ENCODE data around the gene COL4A2. TPM values are rescaled to one million over a fixed set of nuclear protein-coding genes. Genes with fewer than 3 reads are reported as not detected.
"Not testable (repeated sequence)": the region's sequence is repeated elsewhere in the genome, so short reads cannot be mapped to it uniquely, and the experiment has no call there.

COL4A2 gene
- total RNA-seq, 4 donors from 2014 or later, result 75.1 to 322 (median 115) TPM

DNA sequence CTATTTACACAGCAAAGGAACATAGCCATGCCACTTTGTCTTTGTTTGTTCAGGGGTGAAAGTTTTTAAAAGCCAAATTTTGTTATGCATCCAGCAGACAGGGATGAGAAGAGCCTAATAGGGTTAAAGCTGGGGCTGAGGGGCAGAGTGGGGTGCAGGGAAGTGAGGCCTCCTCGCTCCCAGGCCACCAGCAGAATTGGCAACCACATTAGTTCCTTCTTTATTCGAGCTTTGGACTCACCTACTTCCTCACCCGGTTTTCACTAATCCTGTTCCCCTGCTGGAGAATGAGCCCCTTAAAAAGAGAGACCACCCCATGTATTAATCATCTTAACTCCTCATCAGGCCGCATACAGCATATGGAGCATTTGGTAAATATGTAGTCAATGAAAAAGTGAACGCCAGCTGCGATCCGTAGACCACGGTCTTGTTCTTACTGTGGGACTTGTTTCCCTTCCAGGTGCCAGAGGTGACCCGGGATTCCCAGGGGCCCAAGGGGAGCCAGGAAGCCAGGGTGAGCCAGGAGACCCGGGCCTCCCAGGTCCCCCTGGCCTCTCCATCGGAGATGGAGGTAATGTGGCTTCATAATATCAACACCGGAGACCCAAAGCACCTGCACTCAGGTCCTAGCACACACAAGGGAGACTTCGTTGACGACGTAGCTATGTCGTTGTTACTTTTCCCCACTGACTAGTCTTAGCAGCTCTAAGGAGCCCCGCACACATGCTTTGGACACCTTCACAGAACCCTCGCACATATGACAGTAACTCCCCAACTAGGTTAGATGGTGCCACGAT lies 142.3 kb downstream of the COL4A2 start:
- TF ChIP-seq, protein P1, sequence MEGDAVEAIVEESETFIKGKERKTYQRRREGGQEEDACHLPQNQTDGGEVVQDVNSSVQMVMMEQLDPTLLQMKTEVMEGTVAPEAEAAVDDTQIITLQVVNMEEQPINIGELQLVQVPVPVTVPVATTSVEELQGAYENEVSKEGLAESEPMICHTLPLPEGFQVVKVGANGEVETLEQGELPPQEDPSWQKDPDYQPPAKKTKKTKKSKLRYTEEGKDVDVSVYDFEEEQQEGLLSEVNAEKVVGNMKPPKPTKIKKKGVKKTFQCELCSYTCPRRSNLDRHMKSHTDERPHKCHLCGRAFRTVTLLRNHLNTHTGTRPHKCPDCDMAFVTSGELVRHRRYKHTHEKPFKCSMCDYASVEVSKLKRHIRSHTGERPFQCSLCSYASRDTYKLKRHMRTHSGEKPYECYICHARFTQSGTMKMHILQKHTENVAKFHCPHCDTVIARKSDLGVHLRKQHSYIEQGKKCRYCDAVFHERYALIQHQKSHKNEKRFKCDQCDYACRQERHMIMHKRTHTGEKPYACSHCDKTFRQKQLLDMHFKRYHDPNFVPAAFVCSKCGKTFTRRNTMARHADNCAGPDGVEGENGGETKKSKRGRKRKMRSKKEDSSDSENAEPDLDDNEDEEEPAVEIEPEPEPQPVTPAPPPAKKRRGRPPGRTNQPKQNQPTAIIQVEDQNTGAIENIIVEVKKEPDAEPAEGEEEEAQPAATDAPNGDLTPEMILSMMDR (IDR thresholded peaks at IDR 0.05), result no peak
- TF ChIP-seq EP300 (IDR thresholded peaks at IDR 0.05; ENCODE audit: low read depth), result no peak
- no peak for TF ChIP-seq POLR2AphosphoS5 (IDR thresholded peaks at IDR 0.05)
- no peak for TF ChIP-seq POLR2A (IDR thresholded peaks at IDR 0.05)
- no peak for DNase-seq
- H3K9me3 ChIP-seq, result no peaks in the 10 kb centered on the region
- no peaks in the 10 kb centered on the region for H3K4me1 ChIP-seq
- peak overlapping the region in 3 of 4 donors; percentile 27 to 66 (median 34) for H3K27ac ChIP-seq
- no peak overlapping the region for H3K4me3 ChIP-seq
- 68 to 84% methylated on average over 3 to 19 of the region's 19 CpGs for WGBS, 2 donors (ENCODE audit: low coverage in 1 of 2)
- in situ Hi-C loops (cut with MboI; ENCODE audit: low pct_ligation_motif_present in 1 of 4, low pct_unique_long_range_greater_than_20kb in 1 of 4, low sequenced_read_pairs in 3 of 4) (loop anchor here in 1 of 4 donors (25.0 kb wide), 1 partner anchor 363 kb away; no protein-coding TSS in a partner anchor), intact Hi-C loops (cut with DNase I; ENCODE audit: low total_unique reads) (no loop called here)
- no peaks in the 10 kb centered on the region for H3K27me3 ChIP-seq
- peaks cover 0 to 5% (median 0%) of the 10 kb centered on the region in 4 donors for H3K36me3 ChIP-seq

DNA sequence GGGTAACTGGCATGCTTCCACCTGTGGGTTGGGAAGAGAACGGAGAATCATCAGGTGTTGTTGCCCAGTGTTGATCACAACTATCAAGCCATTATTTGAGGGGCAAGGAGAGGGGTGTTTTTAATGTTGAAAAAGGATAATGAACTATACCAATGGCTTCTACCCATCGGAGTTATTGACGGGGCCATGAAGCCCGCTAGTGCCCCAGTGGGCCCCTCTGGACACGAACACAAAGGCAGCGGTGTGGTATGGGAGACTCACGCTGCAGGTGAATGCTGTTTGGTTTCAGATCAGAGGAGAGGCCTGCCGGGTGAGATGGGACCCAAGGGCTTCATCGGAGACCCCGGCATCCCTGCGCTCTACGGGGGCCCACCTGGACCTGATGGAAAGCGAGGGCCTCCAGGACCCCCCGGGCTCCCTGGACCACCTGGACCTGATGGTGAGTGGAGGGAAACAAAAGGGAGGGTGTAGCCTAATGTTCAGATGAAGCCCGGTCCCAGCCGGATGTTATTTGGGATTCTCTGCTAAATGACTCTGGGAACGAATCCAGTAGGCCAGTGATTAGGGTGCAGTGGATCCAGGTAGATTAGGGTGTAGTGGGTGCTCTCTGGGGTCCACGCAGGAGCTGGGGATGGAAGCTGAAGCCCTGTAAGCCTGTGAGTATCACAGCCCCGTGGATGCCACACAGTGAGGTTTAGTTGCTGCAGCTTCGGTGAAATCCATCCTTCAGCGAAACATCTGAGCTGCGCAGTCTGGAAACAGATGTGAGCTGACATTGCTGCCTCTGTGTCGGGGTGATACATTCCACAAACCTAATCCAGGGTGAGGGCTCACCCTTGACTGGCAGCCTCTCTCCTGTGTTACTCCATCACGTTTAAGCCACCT lies 143.2 kb downstream of the COL4A2 start:
- Histone ChIP-seq H3K36me3 (peaks cover 0 to 5% (median 0%) of the 10 kb centered on the region in 4 donors), H3K4me1 (no peaks in the 10 kb centered on the region), H3K4me3 (no peak overlapping the region), H3K9me3 (no peaks in the 10 kb centered on the region), H3K27me3 (no peaks in the 10 kb centered on the region), H3K27ac (no peak overlapping the region)
- intact Hi-C loops (cut with DNase I; ENCODE audit: low total_unique reads), result no loop called here
- in situ Hi-C loops (cut with MboI; ENCODE audit: low pct_ligation_motif_present in 1 of 4, low pct_unique_long_range_greater_than_20kb in 1 of 4, low sequenced_read_pairs in 3 of 4), result loop anchor here in 1 of 4 donors (25.0 kb wide), 1 partner anchor 362 kb away; no protein-coding TSS in a partner anchor
- TF ChIP-seq EP300 (IDR thresholded peaks at IDR 0.05; ENCODE audit: low read depth) (no peak), POLR2AphosphoS5 (IDR thresholded peaks at IDR 0.05) (no peak), POLR2A (IDR thresholded peaks at IDR 0.05) (no peak)
- TF ChIP-seq, protein P1 (IDR thresholded peaks at IDR 0.05), result no peak
- WGBS, 2 donors (ENCODE audit: low coverage in 1 of 2), result 93% methylated on average over 24 of the region's 24 CpGs; no CpG with 5 or more reads in 1 of the 2 donors
- DNase-seq, result no peak

DNA sequence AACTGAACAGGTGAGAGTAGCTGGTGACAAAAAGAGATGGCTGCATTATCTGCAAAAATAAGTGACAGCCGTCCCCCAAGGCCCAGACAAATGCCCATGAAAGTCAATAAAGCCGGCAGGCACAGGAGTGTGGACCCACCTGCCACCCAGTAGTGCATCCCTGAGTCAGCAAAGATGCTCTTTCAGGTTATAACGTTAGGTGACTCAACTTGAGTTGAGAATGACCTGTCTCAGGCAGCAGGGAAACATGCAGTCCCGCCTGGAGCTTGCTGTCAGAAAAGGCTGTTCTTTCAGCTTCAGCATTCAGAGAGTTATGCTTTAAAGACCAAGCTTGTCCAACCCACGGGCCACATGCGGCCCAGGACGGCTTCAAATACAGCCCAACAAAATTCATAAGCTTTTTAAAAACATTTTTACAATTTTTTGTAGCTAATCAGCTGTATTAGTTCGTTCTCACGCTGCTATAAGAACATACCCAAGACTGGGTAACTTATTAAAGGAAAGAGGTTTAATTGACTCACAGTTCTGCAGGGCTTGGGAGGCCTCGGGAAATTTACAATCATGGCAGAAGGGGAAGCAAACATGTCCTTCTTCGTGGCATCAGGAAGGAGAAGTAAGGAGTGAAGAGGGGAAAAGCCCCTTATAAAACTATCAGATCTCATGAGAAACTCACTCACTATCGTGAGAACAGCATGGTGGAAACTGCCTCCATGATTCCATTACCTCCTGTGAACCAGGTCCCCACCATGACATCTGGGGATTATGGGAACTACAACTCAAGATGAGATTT lies 144.1 kb downstream of the COL4A2 start:
- Histone ChIP-seq H3K27me3 (no peaks in the 10 kb centered on the region), H3K27ac (no peak overlapping the region), H3K36me3 (peaks cover 0 to 5% (median 0%) of the 10 kb centered on the region in 4 donors), H3K9me3 (no peaks in the 10 kb centered on the region), H3K4me3 (no peak overlapping the region), H3K4me1 (peaks cover 0 to 6% (median 3%) of the 10 kb centered on the region in 4 donors)
- TF ChIP-seq EP300 (IDR thresholded peaks at IDR 0.05; ENCODE audit: low read depth) (no peak), POLR2AphosphoS5 (IDR thresholded peaks at IDR 0.05) (no peak), POLR2A (IDR thresholded peaks at IDR 0.05) (no peak)
- TF ChIP-seq, protein P1 (IDR thresholded peaks at IDR 0.05), result no peak
- WGBS, 2 donors (ENCODE audit: low coverage in 1 of 2), result 68 to 80% methylated on average over 3 to 12 of the region's 12 CpGs
- intact Hi-C loops (cut with DNase I; ENCODE audit: low total_unique reads), result no loop called here
- in situ Hi-C loops (cut with MboI; ENCODE audit: low pct_ligation_motif_present in 1 of 4, low pct_unique_long_range_greater_than_20kb in 1 of 4, low sequenced_read_pairs in 3 of 4), result loop anchor here in 1 of 4 donors (25.0 kb wide), 1 partner anchor 361 kb away; no protein-coding TSS in a partner anchor
- no peak for DNase-seq

DNA sequence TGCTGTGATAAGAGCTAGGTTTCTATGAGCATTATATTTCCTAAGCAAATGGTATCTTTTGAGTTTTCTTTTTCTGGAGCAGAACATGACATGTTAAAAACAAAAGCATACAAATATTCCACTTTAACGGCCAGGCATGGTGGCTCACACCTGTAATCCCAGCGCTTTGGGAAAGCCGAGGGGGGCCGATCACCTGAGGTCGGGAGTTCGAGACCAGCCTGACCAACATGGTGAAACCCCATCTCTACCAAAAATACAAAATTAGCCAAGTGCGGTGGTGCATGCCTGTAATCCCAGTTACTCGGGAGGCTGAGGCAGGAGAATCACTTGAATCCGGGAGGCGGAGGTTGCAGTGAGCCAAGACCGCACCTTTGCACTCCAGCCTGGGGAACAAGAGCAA lies 146.0 kb downstream of the COL4A2 start:
- H3K4me1 ChIP-seq; H3K4me3 ChIP-seq; DNase-seq; H3K9me3 ChIP-seq; H3K36me3 ChIP-seq; H3K27me3 ChIP-seq; intact Hi-C loops (cut with DNase I; ENCODE audit: low total_unique reads): not testable (repeated sequence)
- H3K27ac ChIP-seq, result peak overlapping the region in 3 of 4 donors; percentile 29 to 72 (median 36)
- in situ Hi-C loops (cut with MboI; ENCODE audit: low pct_ligation_motif_present in 1 of 4, low pct_unique_long_range_greater_than_20kb in 1 of 4, low sequenced_read_pairs in 3 of 4), result loop anchor here in 1 of 4 donors (25.0 kb wide), 1 partner anchor 359 kb away; no protein-coding TSS in a partner anchor
- WGBS, 2 donors (ENCODE audit: low coverage in 1 of 2), result 88% methylated on average over 11 of the region's 11 CpGs; no CpG with 5 or more reads in 1 of the 2 donors

All from transverse colon (tissue), 4 donors.